NCI-H2081 treated with DMSO at 0.1 percent for 48 hours (cell line): ENCODE results near the gene MAPK8IP1.
"Not testable (repeated sequence)": the region's sequence is repeated elsewhere in the genome, so short reads cannot be mapped to it uniquely, and the experiment has no call there.

Experiments
- DNase-seq: peaks from one replicate; lab custom pipeline; 2025; lab: John Stamatoyannopoulos, UW

Gene MAPK8IP1

DNA sequence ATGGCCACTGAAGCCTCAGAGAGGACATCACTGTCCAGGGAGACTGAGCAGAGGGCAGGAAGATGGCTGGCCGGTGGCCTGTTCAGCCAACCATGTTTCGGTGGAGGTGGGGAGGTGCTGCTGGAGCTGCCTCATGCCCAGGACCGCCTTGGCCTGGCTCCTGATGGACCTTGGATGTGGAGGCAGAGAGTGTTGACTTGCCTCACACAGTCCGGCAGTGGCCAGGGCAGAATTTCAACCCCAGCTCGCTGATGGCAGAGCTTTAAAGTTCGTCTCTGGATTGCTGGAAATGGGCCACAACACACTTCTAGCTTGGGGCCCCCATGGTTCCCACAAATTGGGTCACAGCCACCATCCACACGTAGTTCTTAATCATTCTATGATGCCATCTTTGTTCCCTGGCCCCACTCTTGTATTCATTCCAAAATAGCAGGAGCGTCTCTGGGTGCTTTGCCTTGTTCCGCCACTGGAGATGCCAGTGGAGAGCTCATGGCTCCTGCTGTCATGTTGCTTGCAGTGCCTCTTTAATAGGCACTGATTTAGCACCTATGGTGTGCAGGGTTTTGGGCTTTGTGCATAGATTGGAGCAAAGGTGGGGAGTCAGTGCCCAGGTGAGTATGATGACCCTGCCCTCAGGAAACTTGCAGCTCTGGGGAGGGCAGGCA is 5.6 kb downstream of the MAPK8IP1 start:
- no peak for DNase-seq

DNA sequence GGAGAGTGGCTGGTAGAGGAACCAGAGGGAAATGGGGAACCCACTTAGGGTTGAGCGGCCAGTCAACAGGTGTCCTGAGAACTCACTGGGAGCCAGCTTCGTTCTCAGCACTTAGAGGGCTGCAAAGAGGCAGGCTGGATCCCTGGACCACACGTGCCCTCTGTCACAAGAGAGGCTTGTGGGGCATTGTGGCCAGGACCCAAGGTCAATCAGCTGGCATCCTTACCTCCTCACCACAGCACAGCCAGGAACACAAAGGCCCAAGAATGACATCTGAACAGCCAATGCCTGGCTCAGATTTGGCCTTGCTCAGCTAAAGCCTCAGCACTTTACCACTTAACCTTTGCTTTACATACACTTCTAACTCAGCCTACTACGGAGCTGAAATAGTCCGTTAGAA is 7.4 kb downstream of the MAPK8IP1 start:
- no peak for DNase-seq

DNA sequence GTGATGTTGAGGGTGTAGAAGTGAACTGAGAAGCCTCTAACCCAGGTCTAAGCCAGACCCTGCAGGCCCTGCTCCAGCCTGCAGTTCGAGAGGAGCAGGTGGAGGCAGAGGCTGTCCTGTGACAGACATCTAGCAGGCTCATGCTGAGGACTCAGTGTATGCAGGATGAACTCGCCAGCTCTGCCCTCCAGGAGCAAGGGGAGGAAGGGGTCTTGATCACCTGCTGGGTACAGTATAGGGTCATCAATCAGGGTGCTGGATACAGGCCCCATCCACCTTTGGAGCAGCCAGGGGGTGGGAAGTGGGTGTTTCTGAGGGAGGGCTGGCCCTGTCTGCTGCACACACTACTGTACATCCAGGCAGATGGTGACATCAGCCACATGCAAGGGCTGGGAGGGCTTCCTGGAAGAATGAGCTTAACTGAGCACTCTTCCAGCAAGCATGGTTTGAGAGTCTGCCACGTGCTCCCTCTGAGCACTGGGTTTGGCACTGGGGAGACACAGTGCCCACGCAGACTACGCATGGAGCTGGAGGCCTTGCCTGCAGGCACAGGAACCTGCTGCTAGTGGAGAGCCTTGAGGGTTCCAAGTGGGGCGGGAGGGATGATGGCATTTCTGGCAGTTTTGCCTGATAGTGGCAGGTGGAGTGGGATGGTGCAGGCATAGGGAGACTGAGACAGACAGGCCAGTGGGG is 9.2 kb downstream of the MAPK8IP1 start:
- no peak for DNase-seq

DNA sequence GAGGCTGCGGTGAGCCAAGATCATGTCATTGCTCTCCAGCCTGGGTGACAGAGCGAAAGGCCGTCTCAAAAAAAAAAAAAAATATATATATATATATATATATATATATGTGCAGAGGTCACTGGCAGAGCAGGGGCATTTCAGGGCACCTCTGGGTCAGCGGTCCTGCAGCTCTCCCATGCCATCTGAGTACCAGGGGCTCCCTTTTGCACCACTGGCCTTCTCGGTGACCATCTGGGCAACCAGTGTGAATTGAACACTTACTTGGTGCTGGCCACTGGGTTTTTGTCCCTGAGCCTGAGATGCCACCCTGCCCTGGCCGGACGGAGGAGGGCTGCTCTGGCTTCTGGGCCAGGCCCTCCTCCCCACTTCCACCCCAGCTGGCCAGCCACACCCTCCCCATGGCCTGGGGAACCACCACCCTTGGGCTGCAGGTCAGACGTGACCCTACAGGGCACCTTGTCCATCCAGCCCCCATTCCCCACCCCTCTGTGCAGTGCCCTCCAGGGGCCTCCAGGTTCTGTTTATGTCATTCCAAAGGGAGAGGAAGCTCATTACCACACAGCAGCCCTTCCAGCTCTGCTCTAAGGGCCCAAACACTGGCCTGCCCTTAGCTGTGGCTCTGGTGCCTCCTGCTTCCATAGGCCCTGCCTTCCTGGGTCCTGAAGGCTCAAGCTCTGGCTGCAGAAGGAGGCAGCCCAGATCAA is 10.3 kb downstream of the MAPK8IP1 start:
- DNase-seq, result no peak

DNA sequence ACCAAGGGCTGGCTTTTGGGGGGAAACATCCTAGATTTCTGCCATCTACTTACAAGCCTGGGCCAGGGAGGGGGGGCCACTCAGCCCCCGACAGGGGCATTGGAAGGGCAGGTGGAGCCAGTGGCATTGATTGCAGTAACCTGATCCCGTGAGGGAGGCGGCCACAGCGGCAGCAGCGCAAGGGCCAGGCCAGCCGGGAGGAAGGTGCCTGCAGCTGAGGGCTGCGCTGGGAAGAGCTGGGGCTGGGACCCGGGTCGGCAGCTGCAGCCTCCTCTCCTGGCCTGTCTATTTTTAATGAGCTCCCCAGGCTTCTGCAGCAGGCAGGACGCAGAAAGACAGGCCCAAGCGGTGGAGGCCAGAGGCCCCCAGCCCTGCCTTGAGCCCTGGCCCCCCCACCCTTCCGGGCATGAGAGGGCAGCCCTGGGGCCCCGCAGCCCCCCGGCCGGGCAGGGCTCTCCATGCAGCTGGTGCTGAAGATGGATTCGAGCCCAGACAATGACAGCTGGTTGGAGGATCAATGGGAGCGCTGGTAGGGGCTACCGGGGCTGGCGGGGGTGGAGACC is 11.1 kb downstream of the MAPK8IP1 start:
- peak; percentile 80 for DNase-seq

DNA sequence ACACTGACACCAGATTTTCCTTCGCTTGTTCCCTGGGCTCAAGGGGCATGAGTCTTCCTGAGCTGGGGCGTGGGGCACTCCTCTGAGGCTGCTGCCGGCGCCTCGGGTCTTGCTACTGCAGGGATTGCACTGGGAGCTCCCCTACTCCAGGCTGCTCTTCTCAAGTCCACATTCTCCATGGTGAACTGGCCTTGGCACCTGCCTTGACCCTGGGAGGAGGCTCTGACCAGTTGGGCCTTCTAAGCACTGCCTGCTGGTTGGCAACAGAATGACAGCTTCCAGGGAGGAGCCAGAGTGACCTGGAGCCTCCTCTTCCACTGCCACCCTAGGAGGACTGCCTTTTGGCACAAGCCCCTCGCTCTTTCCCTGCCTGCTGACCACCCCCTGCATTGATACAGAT is 12.1 kb downstream of the MAPK8IP1 start:
- no peak for DNase-seq

DNA sequence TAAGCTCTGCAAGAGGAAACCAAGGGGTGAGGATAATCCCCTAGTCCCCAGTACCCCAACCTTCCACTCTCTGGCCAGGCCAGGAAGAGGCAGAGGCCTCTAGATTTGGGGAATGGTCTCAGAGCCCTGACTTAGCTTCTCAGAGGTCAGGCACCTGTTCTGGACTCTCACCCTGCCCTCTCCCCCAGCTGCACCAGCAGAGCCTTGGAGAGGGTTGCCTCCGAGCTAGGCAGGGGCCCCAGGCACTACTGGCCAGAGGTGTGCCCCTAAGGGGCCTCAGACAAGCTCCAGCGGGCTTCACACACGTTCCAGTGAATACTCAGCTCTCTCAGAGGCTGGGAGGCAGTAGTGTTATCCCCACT is 13.6 kb downstream of the MAPK8IP1 start:
- no peak for DNase-seq

DNA sequence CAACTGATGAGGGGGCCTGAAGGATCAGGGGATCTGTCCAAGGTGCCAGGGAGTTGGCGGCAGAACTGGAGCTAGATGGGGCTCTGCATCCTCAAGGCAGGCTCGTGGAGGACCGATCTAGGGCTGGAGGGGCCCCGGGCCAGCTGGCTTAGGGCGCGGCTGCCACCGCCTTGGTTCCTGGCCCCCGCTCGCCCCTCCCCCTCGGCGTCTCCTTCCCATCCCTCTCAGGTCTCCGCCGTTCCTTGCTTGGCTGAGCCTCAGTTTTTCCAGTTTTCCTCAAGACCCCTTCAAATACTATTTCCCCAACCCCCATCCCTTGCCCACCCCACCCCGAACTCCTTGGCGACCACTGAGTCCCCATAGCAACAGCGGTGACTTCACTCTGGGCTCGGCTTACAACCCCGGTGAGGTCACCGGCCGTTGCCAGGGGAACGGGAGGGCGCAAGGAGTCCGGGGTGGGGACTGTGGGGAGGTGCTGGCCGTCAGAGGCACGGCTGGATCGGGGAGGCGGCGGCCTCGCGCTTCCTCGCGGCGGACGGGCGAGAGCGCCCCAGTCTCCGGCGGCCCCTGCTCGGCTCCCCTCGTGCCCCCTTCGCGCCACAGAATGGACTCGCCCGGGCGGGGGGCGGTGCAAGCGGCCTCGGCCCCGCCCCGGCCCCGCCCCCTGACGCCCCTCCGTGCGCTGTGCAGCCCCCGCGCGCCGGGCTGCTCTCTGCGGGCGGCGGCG is 14.2 kb downstream of the MAPK8IP1 start:
- peak; percentile 41 for DNase-seq

DNA sequence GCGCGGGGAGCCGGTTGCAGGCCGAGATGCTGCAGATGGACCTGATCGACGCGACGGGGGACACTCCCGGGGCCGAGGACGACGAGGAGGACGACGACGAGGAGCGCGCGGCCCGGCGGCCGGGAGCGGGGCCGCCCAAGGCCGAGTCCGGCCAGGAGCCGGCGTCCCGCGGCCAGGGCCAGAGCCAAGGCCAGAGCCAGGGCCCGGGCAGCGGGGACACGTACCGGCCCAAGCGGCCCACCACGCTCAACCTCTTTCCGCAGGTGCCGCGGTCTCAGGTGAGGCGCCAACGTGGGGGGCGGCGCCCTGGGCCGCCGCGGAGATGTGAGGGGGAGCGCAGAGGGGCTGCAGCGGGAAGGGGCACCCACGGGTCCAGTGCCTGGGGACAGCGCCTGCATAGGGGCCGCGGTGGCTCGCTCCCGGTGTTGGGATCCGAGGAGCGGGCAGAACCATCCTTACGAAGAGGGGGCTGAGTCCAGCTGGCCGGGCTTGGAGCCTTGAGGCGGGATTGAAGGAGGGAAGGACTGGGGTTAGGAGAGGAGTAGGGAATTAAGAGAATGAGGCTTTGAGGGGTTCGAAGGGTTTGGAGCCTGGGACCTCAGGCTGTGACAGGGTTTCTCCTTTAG is 14.8 kb downstream of the MAPK8IP1 start:
- not testable (repeated sequence) for DNase-seq

DNA sequence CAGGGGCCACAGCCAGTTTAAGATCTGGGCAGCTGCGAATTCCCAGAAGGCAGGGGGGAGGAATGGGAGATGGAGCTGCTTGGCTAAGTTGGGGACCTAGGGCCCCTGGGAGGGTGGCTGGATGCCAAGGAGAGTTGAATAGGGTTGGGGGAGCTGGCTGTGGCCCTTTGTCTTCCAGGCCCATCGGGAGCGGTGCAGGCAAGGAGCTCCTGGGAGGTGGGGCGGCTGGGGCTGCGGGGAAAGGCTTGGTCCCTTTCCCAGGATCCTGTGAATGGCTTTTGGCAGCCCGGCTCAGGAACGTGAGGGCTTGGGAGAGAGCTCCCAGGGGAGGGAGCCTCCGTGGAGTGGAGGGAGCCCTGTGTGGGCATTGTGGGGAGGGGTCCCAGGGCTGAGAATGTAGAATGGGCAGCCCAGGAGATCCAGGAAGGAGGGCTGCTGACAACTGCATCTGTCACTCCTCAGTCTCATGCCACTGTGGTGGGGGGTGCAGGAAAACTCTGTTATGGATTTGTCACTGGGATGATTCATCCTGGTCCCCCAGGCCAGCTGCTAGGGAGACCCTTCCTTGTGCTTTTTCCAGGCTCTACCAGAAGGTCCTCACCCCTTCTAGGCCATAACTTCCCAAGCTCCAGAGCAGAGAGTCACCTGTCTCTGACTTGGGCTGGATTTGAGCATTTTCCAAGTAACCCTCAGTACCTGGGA is 15.6 kb downstream of the MAPK8IP1 start:
- DNase-seq, result no peak

DNA sequence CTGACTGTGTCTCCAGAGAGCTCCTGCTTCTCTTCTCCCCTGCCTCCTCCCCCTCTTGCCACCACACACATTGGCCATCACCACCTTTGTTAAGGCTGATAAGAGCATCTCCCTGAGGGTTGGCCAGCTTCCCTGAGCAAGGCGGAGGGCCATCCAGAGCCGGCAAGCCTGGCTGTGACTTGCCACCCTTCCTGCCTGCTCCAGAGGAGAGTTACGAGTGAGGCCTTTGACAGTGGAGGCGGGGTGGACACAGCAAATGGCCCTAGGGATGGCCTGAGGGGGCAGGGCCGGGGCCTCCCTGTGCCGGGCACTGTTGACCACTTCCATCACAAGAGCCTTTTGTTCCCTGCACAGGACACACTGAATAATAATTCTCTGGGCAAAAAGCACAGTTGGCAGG is 16.2 kb downstream of the MAPK8IP1 start:
- no peak for DNase-seq

DNA sequence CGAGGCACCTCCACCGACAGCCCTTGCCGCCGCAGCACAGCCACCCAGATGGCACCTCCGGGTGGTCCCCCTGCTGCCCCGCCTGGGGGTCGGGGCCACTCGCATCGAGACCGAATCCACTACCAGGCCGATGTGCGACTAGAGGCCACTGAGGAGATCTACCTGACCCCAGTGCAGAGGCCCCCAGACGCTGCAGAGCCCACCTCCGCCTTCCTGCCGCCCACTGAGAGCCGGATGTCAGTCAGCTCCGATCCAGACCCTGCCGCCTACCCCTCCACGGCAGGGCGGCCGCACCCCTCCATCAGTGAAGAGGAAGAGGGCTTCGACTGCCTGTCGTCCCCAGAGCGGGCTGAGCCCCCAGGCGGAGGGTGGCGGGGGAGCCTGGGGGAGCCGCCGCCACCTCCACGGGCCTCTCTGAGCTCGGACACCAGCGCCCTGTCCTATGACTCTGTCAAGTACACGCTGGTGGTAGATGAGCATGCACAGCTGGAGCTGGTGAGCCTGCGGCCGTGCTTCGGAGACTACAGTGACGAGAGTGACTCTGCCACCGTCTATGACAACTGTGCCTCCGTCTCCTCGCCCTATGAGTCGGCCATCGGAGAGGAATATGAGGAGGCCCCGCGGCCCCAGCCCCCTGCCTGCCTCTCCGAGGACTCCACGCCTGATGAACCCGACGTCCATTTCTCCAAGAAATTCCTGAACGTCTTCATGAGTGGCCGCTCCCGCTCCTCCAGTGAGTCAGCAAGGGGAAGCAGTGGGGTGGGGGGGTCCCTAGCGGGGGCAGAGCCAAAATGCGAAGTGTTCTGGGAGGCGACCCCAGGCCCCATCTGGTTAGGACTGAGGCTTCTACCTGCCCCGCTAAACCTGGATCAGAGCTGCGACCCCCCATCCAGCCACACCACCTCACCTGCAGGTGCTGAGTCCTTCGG is 17.3 kb downstream of the MAPK8IP1 start:
- no peak for DNase-seq

DNA sequence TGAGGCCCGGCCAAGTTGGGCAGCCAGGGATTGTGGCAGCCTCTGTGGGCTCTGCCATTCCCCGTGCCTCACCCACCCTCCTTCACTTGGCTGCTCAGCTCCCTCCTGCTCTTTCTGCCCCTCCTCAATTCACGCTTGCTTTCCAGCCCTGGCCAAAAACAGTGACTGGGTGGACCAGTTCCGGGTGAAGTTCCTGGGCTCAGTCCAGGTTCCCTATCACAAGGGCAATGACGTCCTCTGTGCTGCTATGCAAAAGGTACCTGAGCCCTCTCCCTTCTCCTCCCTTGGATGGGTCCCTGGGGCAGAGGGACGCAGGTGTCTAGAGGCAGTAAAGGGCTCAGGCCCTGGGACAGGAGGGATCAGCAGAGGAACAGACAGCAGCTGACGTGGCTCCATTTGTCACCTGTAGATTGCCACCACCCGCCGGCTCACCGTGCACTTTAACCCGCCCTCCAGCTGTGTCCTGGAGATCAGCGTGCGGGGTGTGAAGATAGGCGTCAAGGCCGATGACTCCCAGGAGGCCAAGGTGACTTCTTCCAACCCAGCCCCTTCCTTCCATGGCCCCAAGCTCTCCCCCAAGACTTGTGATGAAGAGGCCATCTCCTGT is 19.0 kb downstream of the MAPK8IP1 start:
- no peak for DNase-seq

DNA sequence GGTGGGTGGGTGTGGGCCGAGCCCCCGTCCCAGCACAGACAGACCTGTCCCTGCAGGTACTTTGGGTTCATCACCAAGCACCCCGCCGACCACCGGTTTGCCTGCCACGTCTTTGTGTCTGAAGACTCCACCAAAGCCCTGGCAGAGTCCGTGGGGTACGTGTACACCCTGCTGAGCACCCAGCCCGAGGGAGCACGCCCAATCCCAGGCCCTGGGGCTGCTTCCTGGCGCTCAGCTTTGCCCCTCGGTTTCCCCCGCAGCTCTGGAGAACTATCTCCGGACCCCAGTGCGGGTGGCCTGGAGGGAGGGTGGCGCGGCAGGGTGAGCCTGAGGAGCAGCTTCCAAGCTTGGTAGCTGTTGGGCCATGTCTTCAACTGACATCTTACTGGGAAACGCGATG is 19.6 kb downstream of the MAPK8IP1 start:
- no peak for DNase-seq

DNA sequence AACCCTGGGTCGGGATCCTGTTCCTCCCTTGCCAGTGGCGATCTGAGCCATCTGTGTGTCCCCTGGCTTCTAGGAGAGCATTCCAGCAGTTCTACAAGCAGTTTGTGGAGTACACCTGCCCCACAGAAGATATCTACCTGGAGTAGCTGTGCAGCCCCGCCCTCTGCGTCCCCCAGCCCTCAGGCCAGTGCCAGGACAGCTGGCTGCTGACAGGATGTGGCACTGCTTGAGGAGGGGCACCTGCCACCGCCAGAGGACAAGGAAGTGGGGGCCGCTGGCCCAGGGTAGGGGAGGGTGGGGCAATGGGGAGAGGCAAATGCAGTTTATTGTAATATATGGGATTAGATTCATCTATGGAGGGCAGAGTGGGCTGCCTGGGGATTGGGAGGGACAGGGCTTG is 20.1 kb downstream of the MAPK8IP1 start:
- not testable (repeated sequence) for DNase-seq

DNA sequence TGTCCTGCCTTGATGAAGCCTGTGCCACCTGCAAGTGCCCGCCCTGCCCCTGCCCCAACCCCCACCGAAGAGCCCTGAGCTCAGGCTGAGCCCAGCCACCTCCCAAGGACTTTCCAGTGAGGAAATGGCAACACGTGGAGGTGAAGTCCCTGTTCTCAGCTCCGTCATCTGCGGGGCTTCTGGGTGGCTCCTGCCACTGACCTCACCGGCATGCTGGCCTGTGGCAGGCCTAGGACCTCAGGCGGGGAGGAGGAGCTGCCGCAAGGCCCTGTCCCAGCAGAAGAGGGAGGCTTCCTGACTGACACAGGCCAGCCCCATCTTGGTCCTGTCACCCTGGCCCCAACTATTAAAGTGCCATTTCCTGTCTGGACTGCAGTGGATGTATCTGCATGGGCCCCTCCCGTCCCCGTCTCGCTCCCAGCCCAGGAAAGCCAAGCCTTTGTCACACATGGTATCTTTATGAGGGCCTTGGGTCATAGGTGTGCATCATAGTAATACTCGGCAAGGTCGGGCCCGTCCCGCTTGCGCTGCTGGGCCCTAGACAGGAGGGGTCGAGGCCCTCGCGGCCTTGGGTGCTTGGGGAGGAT is 20.7 kb downstream of the MAPK8IP1 start:
- DNase-seq, result no peak

DNA sequence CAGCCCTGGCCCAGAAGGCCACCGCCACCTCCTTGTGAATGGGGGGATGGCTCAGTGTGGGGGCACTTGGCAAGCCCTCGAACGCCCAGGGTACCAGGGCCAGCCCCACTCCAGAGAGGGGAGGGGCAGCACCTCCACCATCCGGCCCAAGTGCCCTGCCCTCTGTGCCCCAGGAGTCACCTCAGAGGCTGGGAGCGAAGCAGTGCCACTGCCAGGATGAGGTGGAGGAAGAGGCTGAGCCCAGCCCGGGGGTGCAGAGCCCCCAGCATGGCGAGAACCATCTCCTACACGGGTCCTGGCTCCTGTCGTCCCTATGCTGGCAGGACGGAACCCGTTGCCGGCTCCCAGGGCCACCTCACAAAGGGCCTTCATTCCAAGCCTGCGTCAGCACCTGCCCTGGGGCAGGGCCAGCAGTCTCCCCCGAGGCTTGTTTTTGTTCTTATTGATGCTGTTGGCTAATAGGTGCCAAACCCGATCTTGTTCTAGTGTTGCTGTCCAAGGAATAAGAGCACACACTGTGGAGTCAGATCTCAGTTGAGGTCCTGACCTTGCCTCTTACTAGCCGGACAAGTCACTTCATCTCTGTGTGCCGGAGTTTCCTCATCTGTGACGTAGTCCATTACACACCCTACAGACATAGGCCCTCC is 21.6 kb downstream of the MAPK8IP1 start, which contains the start of gene FREY1:
FREY1 (minus strand) TSS at position 307 of the 647 bp plus-strand sequence; CDS start at position 281, 26 bp downstream.
- no peak for DNase-seq

DNA sequence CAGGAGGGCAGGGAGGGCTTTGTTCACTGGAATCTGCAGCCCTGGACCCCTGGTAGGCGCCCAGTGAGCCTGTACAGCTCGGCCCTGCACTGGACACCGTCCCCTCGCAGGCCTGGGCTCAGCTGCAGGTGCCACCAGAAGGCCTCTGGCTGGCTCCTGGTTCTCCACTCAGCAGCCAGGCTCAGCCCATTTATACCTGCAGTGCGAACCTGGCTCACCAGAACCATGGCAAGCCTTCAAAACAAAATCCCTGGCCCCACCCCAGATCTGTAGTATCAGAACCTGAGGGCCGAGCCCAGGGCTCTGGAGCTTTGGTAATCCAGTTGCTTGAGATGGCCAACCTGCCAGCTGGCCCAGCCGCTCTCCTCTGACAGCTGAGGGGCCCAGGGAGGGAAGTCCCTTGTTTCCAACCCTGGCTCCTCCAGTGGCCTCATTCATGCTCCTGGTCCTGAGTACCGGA is 22.5 kb downstream of the MAPK8IP1 start:
- no peak for DNase-seq
